ENCODE data around the gene MOG. TPM values are rescaled to one million over a fixed set of nuclear protein-coding genes. Genes with fewer than 3 reads are reported as not detected.
"Not testable (repeated sequence)": the region's sequence is repeated elsewhere in the genome, so short reads cannot be mapped to it uniquely, and the experiment has no call there.

Gene MOG
- total RNA-seq, 1 donor from 2014 or later: not detected

DNA sequence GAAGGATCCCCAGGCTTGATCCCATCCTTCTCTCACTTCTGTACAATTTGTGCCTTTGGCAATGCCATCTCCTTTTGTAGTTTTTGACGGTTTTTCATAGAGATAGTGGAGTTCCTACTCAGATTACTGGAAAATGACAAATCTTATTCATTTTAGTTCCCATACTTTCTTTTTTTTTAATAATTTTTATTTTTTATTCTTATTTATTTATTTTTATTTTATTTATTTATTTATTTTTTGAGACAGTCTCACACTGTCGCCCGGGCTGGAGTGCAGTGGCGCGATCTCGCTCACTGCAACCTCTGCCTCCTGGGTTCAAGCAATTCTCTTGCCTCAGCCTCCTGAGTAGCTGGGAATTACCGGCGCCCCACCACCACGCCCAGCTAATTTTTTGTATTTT is 19.6 kb upstream of the MOG start:
- DNase-seq (ENCODE audit: low read depth): no peak

DNA sequence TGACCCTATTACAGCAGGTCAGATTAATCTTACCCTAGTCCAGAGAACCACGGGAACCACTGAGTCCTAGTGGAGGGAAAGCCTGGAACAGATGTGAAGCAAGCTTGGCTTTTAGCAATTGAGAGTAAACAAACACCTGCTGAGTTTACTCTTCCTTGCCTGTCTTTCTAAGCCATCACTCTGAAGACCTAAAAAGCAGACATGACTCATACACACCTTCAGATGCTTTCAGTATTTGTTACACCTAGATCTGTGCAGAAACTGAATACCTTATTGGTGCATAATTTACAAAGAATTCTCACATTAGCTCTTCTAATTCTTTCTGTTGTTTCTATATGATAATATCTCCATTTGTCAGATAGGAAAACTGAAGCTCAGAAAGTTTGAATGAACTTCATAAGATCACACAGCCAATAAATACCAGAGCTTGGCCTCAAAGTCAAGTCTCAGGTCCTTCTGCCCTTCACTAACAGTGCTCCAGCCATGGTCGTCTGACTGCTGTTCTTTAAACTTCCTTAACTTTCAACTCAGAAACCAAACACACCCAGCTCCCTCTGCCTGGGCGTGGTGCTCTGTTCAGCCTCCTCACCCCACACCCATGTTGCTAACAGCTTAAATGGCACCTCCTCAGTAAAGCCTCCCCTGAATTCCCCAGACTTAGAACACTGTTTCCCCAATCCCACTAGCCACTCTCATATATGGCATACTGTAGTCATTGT is 15.3 kb upstream of the MOG start:
- DNase-seq (ENCODE audit: low read depth): no peak

DNA sequence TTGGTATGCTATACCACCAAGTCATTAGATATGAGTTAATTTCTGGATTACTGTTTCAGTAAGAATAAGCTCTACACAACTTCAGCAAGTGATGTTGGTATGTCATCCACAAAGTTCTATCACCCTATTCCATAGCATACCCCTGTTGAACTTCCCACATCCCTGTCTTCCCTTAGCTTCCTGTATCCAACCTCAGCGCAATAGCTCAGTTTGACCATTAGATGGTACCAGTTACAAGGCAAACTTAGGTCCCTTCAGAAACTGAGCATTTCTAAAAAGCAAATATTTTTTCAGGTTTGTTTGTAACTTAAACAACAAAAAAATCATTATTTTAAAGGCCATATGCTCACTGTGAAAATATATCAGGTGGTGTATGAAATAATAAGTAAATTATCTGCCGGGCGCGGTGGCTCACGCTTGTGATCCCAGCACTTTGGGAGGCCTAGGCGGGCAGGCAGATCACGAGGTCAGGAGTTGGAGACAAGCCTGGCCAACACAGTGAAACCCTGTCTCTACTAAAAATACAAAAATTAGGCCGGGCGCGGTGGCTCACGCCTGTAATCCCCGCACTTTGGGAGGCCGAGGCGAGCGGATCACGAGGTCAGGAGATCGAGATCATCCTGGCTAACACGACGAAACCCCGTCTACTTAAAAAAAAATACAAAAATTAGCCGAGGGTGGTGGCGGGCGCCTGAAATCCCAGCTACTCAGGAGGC is 8.8 kb upstream of the MOG start:
- peak; percentile 27 for DNase-seq (ENCODE audit: low read depth)

DNA sequence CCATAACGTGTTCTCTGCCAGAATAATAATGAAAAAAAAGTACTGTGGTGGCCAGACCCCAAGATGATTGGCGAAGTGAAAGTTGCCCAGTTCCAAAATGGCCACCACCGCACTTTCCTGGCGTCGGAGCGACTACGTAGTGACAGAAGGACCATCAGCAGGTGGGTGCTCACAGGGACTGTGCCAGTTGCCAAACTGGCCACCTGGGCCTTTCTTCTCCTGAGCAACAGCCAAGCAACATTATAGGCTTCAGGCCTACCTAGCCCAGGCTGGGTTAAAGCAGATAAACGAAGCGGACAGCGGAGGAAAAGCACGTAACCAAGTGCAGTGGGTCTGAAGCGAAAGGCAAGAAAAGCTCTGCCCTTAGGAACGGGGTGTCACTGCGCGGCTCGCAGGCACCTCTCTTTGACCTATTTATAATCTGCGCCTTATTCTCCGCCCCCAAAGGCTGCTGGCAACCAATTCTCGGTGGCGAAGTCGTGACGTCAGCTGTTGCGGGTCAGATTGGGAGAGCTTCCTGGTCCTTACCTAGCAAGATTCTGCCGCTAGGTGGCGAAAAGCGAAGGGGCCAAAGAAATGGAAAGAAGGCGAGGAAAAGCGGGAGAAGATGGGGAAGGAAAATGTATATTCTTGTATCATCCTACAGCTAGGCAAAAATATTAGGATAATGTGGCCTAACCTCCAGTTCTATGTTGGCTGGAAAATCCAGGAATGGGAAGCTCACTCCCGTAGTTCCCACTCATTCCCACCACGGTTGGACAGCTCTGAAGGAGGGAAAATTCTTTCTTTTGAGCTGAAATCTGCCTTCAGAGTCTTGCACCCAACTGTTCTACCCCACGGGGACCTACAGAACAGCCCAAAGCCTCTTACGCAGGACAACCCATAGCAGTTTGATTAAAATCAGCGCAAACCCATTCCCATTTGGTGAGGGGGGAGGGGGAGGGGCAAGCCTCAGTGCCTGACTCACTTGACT is 6.9 kb upstream of the MOG start:
- peak; percentile 99 for DNase-seq (ENCODE audit: low read depth)

DNA sequence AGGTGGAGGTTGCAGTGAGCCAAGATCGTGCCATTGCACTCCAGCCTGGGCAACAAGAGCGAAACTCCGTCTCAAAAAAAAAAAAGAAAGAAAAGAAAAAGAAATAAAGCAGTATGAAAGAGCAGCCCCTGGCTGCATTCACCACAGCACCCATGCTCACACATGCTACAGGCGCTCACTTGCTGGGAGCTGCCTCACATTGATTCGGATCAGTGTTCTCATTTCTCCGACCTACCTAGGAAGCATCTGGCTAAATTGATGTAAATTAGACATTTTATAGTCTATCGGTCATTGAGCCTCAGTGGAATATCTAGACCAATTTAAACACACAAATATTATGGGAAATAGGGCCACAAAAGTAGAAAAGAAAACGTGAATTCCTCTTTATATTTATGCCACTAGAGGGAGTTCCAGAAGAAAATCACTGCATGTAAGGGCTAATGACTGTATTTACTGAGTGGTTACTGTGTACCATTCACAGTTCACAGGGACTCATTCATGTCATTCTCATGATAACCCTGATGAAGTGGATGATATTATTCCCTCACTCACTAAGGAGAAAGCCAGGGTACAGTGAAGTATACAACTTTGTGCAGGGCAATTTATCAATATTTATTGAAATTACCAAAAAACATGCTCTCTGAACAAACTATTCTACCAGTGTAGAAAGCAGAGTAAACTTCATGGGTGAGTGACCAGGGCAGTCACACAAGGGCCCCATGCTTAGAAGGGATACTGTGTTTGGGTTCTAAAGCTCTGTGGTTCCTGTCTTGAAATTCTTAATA is 5.3 kb upstream of the MOG start:
- DNase-seq (ENCODE audit: low read depth): peak; percentile 38

DNA sequence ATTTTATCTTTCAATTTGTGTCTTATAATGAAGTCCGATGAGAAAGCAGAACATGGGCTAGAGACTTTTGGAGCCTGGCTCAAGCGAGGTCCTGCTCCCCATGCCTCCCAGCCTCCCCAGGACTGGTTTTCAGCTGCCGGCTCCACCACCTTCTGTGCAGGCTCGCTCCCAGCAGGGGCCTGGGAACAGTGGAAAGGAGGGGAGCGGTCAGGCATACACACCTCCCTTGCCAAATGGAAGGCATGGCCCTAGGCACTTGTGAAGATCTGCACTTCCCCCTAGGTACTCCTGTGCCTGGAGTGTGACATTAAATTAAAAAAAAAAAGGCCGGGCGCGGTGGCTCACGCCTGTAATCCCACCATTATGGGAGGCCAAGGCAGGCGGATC is 4.7 kb upstream of the MOG start:
- DNase-seq (ENCODE audit: low read depth): no peak

DNA sequence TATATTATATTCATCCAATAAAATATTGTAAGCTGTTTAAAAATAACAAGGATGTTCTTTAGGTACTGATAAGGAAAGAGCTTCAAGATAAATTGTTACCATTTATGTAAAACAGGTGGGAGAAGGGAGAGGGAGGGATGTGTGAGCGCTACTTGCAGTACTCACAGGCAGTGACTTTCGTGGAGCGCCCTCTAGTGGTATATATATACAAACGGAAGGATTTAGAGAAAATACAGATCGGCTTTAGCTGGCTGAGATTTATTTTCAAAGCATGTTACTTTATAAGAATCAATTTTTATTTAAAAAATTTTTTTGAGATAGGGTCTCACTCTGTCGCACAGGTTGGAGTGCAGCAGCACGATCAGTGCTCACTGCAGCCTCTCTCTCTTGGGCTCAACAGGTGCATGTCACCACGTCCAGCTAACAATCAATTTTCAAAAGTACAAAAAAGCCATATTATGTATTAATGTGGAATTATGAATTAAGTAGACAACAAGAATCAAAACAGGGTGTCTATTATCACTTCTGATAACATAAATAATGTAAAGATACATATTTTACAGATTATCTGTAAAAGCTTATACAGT is 3.3 kb upstream of the MOG start:
- peak; percentile 70 for DNase-seq (ENCODE audit: low read depth)

DNA sequence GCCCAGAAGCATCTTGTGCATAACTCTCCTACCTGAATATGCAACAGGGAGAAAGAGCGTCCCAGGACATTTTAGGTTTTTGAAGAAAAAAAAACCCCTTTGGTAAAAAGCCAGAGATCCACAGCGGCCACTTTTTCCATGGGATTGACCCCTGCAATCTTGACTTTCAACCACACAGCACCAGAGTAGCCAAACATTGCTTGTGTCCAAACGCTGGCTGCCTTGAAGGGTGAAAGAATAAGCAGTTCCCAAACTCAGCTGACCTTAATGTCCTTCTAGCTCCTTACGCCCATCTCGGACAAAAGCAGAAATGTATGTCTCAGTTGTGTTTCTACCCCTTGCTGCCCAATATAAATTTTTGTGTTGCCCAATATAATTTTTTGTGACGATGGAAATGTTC is 1.2 kb upstream of the MOG start:
- DNase-seq (ENCODE audit: low read depth): no peak

DNA sequence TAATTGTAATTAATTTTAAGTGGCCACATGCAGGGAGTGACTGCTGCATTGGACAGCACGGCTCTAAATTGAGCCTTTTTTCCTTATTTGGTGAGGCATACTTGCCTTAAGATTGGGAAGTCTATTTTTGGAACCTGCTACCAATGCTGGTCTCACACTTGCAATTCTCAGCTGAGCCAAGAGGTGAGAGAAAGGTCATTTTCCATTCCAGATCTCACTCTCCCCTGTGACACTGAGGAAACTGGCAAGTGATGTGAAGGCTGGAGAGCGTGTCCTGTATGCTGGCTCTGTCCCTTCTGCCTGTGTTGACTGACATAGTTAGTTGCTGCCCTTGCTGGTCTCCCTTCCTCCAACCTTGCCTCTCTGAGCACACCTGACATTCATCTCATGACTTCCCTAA is 735 bp upstream of the MOG start:
- peak; percentile 26 for DNase-seq (ENCODE audit: low read depth)

DNA sequence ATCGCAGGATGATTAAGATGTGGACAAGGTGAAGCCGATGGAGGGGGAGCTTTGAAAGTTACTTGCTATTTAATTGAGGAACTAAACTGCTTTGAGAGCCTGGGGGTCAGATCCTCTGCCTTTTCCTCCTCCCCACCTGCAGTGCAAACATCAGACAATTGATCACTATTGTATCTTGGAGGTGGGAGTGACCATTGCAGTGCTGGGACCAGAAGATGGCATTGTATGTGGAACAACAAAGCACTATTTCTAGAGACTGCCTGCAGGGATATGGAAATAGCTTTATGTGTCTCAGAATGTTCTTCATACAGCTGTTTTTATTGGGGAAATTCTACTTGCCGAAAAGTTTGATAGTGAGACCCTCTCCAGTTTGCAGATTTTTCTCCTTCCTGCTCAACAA is 4.2 kb downstream of the MOG start:
- no peak for DNase-seq (ENCODE audit: low read depth)

DNA sequence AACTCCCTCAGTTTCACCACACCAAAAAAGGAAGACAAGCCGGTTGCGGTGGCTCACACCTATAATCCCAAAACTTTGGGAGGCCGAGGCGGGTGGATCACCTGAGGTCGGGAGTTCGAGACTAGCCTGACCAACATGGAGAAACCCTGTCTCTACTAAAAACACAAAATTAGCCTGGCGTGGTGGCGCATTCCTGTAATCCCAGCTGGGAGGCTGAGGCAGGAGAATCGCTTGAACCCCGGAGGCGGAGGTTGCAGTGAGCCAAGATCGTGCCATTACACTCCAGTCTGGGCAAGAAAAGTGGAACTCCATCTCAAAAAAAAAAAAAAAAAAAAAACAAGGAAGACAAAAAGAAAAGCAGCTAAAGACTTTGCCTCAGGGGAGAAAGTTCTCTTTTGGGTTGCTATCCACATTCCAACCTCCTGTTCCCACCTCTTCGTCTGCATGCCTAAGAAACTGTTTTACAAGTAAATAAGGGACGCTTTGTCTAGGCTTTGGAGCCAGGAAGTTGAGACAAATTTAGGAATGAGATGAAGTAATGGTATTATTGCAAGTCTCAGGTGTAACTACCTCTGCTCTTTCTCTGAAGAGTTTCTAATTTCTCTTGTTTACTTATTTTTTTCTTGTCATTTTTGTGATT is 4.7 kb downstream of the MOG start:
- not testable (repeated sequence) for DNase-seq (ENCODE audit: low read depth)

DNA sequence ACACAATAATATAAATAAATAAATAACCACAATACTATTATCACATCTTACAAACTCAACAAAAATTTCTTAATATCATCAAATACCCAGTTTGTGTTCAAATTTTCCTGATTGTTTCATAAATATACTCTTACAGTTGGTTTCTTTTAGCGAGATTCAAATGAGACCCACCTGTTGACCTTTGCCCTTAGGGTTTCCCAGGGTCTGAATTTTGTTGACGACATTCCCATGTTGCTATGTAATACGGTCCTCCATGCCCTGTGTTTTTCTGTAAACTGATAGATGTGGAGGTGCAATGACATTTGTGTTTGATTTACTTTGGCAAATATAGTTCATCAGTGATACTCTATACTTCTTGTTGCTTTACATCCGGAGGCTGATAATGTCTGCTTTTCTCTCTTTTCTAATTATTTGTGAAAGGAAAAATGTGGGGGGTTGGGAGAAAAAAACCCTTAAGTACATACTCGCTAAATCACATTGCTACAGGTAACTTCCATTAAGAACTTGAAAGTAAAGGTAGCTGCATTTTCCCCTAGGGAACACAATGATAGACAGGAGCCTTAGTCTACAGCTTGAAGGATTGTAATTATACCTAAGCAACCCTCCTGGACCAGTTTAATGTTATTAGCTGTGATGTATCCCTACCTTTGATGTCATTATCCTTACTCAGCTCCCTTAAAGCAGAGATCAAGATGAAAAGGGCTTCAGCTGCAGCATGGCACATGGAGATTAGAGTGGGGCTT is 6.6 kb downstream of the MOG start:
- no peak for DNase-seq (ENCODE audit: low read depth)

DNA sequence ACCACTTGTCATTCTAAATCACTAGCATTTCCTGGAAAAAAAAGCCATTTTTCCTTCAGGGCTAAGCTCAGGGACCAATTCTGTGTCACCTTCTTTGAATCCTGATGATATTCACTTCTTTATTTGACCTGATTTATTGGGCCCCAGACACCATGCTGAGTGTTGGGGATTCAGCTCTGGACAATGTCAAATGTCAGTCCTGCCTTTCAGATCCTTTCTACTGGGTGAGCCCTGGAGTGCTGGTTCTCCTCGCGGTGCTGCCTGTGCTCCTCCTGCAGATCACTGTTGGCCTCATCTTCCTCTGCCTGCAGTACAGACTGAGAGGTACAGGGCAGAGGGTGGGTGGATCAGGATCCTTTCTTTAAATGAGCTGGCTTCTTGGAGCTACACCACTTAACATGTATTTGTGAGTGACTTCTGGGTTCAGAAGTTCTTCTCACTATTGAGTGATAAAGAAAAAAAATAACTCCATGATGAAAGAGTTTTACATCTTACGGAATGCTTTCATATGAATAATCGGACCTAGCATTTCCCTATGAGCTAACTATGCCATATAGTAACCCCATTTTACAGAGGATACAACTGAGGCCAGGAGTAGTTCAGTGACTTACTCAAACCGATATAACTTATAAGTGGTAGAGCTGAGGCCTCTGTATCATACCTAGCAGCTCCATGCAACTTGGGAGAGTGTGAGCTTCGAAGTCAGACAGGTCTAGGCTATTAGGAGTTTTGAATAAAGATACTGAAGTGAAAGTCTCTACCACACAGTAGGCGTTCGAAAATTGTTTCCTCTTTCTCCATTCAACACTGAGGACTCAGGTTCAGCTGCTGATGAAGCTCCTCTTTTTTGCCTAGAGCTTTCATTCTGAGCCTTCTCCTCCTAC is 9.3 kb downstream of the MOG start:
- no peak for DNase-seq (ENCODE audit: low read depth)

DNA sequence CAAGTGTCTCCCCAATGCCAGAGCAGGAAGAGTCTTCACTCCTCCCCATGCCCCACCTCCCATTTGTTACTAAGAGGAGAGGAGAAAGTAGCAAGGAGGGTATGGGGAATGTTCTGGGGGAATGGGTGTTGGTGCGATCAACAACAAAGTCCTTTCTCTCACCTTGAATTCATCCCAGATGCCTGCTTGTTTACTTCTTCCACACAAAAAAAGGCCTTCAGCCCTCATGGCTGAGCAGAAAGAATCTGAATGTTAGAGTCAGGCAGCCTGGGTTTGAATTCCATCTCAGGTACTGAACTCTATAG is 9.9 kb downstream of the MOG start:
- DNase-seq (ENCODE audit: low read depth): no peak

DNA sequence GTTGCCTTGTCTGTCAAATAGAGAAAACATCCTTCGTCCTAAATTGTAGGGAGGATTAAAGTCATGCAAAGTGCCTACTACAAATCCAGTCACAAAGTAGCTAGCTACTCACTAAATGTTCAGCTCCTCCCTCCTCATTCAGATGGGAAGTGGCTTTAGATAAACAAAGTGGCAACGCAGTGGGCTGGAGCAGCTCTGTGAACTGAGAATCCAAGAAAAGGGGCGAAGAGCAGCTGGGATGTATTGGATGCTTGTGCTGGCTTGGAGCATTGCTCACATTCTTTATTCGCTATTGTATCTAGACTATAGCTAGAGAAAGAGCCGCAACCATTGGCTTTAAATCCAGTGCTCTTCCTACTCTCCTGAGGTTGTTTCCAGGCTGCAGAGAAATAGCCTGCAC is 10.3 kb downstream of the MOG start:
- no peak for DNase-seq (ENCODE audit: low read depth)

DNA sequence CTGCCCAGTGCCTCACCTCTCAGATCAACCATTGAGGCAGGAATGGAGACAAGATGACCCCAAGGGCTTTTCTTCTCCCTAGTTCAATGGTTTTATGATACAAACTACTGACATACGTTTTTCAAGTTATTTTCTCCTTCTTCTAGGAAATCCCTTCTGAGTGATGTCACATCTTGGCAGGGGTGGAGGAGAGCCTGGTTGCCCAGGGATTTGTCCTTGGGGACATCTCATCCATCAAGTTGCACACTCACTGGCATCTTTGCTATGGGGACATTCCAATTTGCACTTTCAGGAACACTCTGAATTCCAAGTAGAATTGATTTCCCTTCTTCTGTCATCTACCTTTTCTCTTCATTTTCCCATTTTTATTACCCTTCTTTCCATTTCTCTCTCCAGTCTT is 14.1 kb downstream of the MOG start:
- no peak for DNase-seq (ENCODE audit: low read depth)

DNA sequence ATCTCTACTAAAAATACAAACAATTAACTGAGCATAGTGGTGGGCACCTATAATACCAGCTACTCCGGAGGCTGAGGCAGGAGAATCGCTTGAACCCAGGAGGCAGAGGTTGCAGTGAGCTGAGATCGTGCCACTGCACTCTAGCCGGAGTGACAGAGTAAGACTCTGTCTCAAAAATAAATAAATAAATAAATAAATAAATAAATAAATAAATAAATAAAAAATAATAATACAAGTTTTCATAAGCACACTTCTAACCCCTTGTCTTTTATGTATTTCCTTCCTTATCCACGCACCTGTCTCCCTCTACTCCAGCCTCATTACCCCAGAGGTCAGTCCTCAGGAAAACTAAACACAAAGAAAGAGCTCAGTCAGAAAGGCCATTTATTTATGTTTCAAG is 15.2 kb downstream of the MOG start:
- not testable (repeated sequence) for DNase-seq (ENCODE audit: low read depth)

DNA sequence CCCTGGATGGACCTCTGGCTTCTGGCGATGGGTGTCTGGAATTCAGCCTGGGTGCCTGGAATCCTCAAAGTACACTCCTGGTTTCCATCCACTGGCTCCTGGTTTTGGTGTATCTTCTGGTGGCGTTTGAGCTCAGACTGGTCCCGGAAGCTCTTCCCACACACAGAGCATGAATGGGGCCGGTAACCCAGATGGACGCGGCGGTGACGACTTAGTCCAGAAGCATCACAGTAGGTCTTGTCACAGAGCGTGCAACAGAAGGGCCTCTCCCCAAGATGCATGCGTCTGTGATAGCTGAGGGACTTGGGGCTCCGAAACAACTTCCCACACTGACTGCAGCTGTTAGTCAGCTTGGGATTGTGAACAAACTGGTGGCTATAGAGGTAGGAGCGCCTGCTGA is 16.3 kb downstream of the MOG start:
- no peak for DNase-seq (ENCODE audit: low read depth)

DNA sequence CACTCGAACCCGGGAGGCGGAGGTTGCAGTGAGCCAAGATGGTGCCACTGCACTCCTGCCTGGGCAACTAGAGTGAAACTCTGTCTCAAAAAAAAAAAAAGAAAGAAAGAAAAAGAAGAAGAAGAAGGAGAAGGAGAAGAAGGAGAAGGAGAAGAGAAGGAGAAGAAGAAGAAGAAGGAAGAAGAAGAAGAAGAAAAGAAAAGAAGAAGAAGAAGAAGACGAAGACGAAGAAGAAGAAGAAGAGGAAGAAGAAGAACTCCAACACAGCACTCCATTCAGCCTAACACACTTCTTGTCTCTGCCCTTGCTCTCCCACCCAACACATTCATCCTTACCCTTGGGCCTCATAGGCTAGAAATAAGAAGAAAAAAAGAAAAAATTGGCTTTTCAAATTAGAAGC is 17.1 kb downstream of the MOG start:
- no peak for DNase-seq (ENCODE audit: low read depth)

Data from myocyte (in vitro differentiated cells).